ENCODE results near the gene GANC. TPM values are rescaled to one million over a fixed set of nuclear protein-coding genes. Genes with fewer than 3 reads are reported as not detected.

The GANC gene
- polyA plus RNA-seq, 3 donors = 14.5 to 24.4 (median 21.1) TPM

GRCh38 chr15:42359249-42359648 lies 86.2 kb downstream of the GANC start, which contains the start of gene CAPN3:
Gene CAPN3, plus strand, starts transcription at chr15:42359501. Its CDS starts 305 bp downstream, at chr15:42359806.
- Mint-ChIP-seq H3K4me1 (peaks cover 26% of the 10 kb centered on the region), H3K27ac (peak within 1 kb of the TSS; percentile 38 to 92 (median 78)), H3K9me3 (no peaks in the 10 kb centered on the region), H3K36me3 (peaks cover 49 to 60% of the 10 kb centered on the region in 2 donors), H3K4me3 (peak within 1 kb of the TSS; percentile 20 to 46), H3K27me3 (ENCODE audit: low read depth in 3 of 3) (peaks cover 0 to 2% (median 0%) of the 10 kb centered on the region in 3 donors)
- Histone ChIP-seq H3K27ac (ENCODE audit: low read depth in 1 of 2, low read length in 2 of 2) (peak within 1 kb of the TSS; percentile 49 to 70), H4K20me1 (ENCODE audit: insufficient read depth, low read length) (no peaks in the 10 kb centered on the region), H3K27me3 (ENCODE audit: control insufficient read depth in 2 of 2, insufficient read depth in 2 of 2, low read length in 2 of 2) (no peaks in the 10 kb centered on the region), H3K9me3 (replicated peaks in 1 of 2; ENCODE audit: control insufficient read depth in 1 of 2, insufficient read depth in 1 of 2, low read length in 2 of 2) (no peaks in the 10 kb centered on the region), H3K36me3 (replicated peaks in 1 of 2; ENCODE audit: control insufficient read depth in 1 of 2, insufficient read depth in 2 of 2, low read length in 2 of 2) (peaks cover 26 to 72% of the 10 kb centered on the region in 2 donors), H3K9ac (ENCODE audit: insufficient read depth, low read length, poor library complexity, severe bottlenecking) (peak within 1 kb of the TSS; percentile 11), H3K79me2 (ENCODE audit: insufficient read depth, low read length) (no peaks in the 10 kb centered on the region), H3K4me3 (replicated peaks in 1 of 3; ENCODE audit: low read depth in 2 of 3, low read length in 3 of 3) (peak within 1 kb of the TSS in 1 of 3 experiments; percentile 38), H2AFZ (ENCODE audit: insufficient read depth, low read depth, low read length, poor library complexity, severe bottlenecking) (peak within 1 kb of the TSS; percentile 1), H3K4me1 (ENCODE audit: control insufficient read depth in 1 of 2, insufficient read depth in 2 of 2, low read length in 2 of 2) (peaks cover 17 to 18% of the 10 kb centered on the region in 2 donors), H3K4me2 (replicated peaks; ENCODE audit: extremely low read depth, low read length, poor library complexity, severe bottlenecking) (peak within 1 kb of the TSS; percentile 43)
- WGBS (ENCODE audit: insufficient coverage) = 63% methylated on average over 1 of the region's 1 CpG
- DNase-seq = no peak
- no peak for TF ChIP-seq CTCF (IDR thresholded peaks at IDR 0.05)
- intact Hi-C loops (cut with micrococcal nuclease) = no loop called here

- peak overlapping the region; percentile 49 to 70 for H3K27ac ChIP-seq (ENCODE audit: low read depth in 1 of 2, low read length in 2 of 2)
- Mint-ChIP-seq H3K36me3 (peaks cover 45 to 55% of the 10 kb centered on the region in 2 donors), H3K27me3 (ENCODE audit: low read depth in 3 of 3) (peaks cover 0 to 2% (median 0%) of the 10 kb centered on the region in 3 donors), H3K4me1 (peaks cover 33% of the 10 kb centered on the region), H3K4me3 (peak overlapping the region; percentile 20 to 46), H3K9me3 (no peaks in the 10 kb centered on the region), H3K27ac (peak overlapping the region; percentile 13 to 86 (median 77))
- H3K9ac ChIP-seq (ENCODE audit: insufficient read depth, low read length, poor library complexity, severe bottlenecking) = no peak overlapping the region
- TF ChIP-seq CTCF (IDR thresholded peaks at IDR 0.05) = no peak
- no peaks in the 10 kb centered on the region for H3K9me3 ChIP-seq (replicated peaks in 1 of 2; ENCODE audit: control insufficient read depth in 1 of 2, insufficient read depth in 1 of 2, low read length in 2 of 2)
- H3K79me2 ChIP-seq (ENCODE audit: insufficient read depth, low read length) = no peaks in the 10 kb centered on the region
- peak in 1 of 3 donors; percentile 59 for DNase-seq
- intact Hi-C loops (cut with micrococcal nuclease) = no loop called here
- H3K4me1 ChIP-seq (ENCODE audit: control insufficient read depth in 1 of 2, insufficient read depth in 2 of 2, low read length in 2 of 2) = peaks cover 22 to 24% of the 10 kb centered on the region in 2 donors
- H3K4me2 ChIP-seq (replicated peaks; ENCODE audit: extremely low read depth, low read length, poor library complexity, severe bottlenecking) = peak overlapping the region; percentile 43
- no peaks in the 10 kb centered on the region for H3K27me3 ChIP-seq (ENCODE audit: control insufficient read depth in 2 of 2, insufficient read depth in 2 of 2, low read length in 2 of 2)
- peaks cover 19 to 65% of the 10 kb centered on the region in 2 donors for H3K36me3 ChIP-seq (replicated peaks in 1 of 2; ENCODE audit: control insufficient read depth in 1 of 2, insufficient read depth in 2 of 2, low read length in 2 of 2)
- peak overlapping the region in 1 of 3 experiments; percentile 38 for H3K4me3 ChIP-seq (replicated peaks in 1 of 3; ENCODE audit: low read depth in 2 of 3, low read length in 3 of 3)
- 100% methylated on average over 1 of the region's 7 CpGs for WGBS (ENCODE audit: insufficient coverage)
- peak overlapping the region; percentile 1 for H2AFZ ChIP-seq (ENCODE audit: insufficient read depth, low read depth, low read length, poor library complexity, severe bottlenecking)
- H4K20me1 ChIP-seq (ENCODE audit: insufficient read depth, low read length) = no peaks in the 10 kb centered on the region
Observed at GRCh38 chr15:42359985-42360384, 87.0 kb downstream of the GANC start.

Measured in CD14-positive monocyte (primary cell).